Heart left ventricle (tissue), 16 donors: ENCODE measurements around the gene UNKL. TPM values are rescaled to one million over a fixed set of nuclear protein-coding genes. Genes with fewer than 3 reads are reported as not detected.

Source experiments
- ATAC-seq, 4 donors: fragments of 200-7000 bp; cut with Tn5 transposase; one replicate each; pipeline ENCODE4 v1.9.1; 2020 to 2022; ENCODE audit warnings: moderate library complexity in 4 of 4, mild to moderate bottlenecking in 3 of 4, moderate number of reproducible peaks in 1 of 4
- DNase-seq, 5 donors: peaks; one replicate each; pipeline ENCODE4 v3.0.0-alpha.2; 2020
- H3K27ac ChIP-seq, 12 donors: fragments of 200-600 bp; sonication (generic) in 4 of 12; one replicate each; pipeline versions ENCODE4 v1.5.0 to v1.8.0; 2016 to 2022; ENCODE audit warnings: mild to moderate bottlenecking in 2 of 12
- H3K27me3 ChIP-seq, 9 donors: fragments of 200-600 bp; sonication (generic) in 2 of 9; one replicate each; pipeline versions ENCODE4 v1.5.1 to v1.8.0; 2016 to 2022; ENCODE audit warnings: mild to moderate bottlenecking in 3 of 9
- H3K36me3 ChIP-seq, 9 donors: fragments of 200-600 bp; sonication (generic) in 2 of 9; one replicate each; pipeline versions ENCODE4 v1.5.0 to v1.8.0; 2018 to 2022; ENCODE audit warnings: mild to moderate bottlenecking in 2 of 9
- H3K4me1 ChIP-seq, 12 donors: fragments of 200-600 bp; sonication (generic) in 4 of 12; one replicate each; pipeline versions ENCODE4 v1.5.0 to v1.8.0; 2016 to 2022; ENCODE audit warnings: mild to moderate bottlenecking in 3 of 12
- H3K4me3 ChIP-seq, 12 donors: fragments of 200-600 bp; sonication (generic) in 4 of 12; one replicate each; pipeline versions ENCODE4 v1.5.0 to v1.8.0; 2017 to 2022; ENCODE audit warnings: mild to moderate bottlenecking in 9 of 12, moderate library complexity in 4 of 12
- H3K9me3 ChIP-seq, 12 donors: fragments of 200-600 bp; sonication (generic) in 4 of 12; one replicate each; pipeline versions ENCODE4 v1.5.0 to v1.8.0; 2016 to 2022; ENCODE audit warnings: mild to moderate bottlenecking in 1 of 12
- POLR2A ChIP-seq, 2 donors: fragments of 450-650 bp; IDR thresholded peaks; one replicate each; pipeline ENCODE4 v1.6.1; 2017; ENCODE audit warnings: antibody characterized with exemption in 2 of 2, mild to moderate bottlenecking in 2 of 2, moderate library complexity in 2 of 2
- WGBS, 4 donors: extraction: QIAGEN DNeasy Blood & Tissue Kit in 2 of 4; methylation state at CpG; one replicate each; pipeline versions ENCODE4 v1.1.5 to v1.1.7; 2013 to 2018; 5-methylcytosine and 5-hydroxymethylcytosine counted together
- intact Hi-C, 10 donors: fragments of 100-400 bp; cut with DNase I; formaldehyde crosslinking; loops; one replicate each; pipeline versions ENCODE4 v1.11.1 to v1.14.2; 2022
- polyA plus RNA-seq, 2 donors: library from polyadenylated mRNA; stranded (reverse); fragments of 200-250 nt; gene quantifications; one replicate each; pipeline ENCODE4 v1.2.3, GENCODE V29; 2013
- total RNA-seq, 9 donors: library from RNA; depleted of rRNA in 2 of 9; stranded (reverse); fragments of >200 nt in 2 of 9; fragmentation: NEBNext Ultra II Directional in 3 of 9; extraction: Animal tissue kit (Norgen Biotek cat#: 25700) in 3 of 9; gene quantifications; one replicate each; pipeline versions ENCODE4 v1.1.0 to v1.2.4, GENCODE V29; 2016 to 2023
- TF ChIP-seq, protein P1 (sequence below), 12 donors: fragments of 200-600 bp; sonication (generic) in 4 of 12; IDR thresholded peaks; one replicate each; pipeline versions ENCODE4 v1.5.0 to v1.8.0; 2018 to 2022; ENCODE audit warnings: antibody characterized with exemption in 12 of 12, mild to moderate bottlenecking in 5 of 12
- donor health status: ischemic (EF 13 %, LVEDD 7.1; RV severe dilation, severe dysfunction).
- donor health status: healthy with polysubstance abuse.
- donor health status: DM: no; HTN: yes; CAD: no.
- donor health status: DM: no; HTN: no; CAD: no.
- donor health status: ischemic (EF 25% LVEDD 6.9; RV normal size, moderate dysfunction).
- donor health status: ischemic (EF 25% LVEDD 5.7; RV mildly dilated, moderate dysfunction).
- donor health status: healthy.
- donor health status: DM: yes; HTN: yes; CAD: no.
- donor health status: ischemic (EF 35%, LVEDD 5.7; RV mildly dilated, moderate dysfunction).
- donor health status: nonischemic (EF 11% LVEDD 7.7; RV severe dilation, severe dysfunction).
- donor health status: DM: yes; HTN: yes; CAD: no.
- donor health status: PGD.
- donor health status: ischemic (EF 29% LVEDD 5.4; RV normal size, mild dysfunction).
- donor health status: nonischemic (EF 23%, LVEDD 6.1; RV moderate dilation, normal function).

Gene UNKL
- total and polyA plus RNA-seq, 11 donors, result 4.3 to 18.3 (median 9.2) TPM

DNA sequence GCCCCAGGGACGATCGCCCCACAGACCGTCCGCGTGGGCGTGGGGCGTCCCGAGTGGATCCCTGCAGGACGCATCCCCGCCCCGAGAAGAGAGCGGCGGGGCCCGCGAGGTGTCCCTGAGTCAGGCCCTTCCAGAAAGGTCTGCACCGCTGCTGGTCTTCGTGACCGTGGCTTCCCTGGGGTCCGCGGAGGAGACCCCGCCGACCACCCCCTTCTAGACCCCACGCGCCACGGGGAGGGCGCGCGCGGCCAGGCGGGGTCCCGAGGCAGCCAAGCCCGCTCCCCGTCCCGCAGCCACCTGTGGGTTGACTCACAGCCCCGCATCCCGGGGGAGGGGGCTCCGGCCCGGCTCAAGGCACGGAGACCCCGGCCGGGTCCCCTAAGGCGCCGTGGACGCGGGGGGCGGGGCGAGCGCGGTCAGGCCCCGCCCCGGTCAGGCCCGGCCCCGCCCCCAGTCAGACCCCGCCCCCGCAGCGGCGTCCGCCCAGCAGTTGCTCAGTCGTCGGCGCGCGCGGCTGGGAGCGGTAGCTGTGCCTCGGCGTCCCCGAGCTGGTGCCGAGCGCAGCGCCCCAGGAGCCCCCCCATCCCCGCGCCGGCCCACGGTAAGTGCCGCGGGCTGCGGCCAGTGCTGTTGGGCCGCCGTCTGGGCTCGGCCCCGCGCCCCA, 81.2 kb downstream of the UNKL start, which contains the start of gene BAIAP3:
BAIAP3 (plus strand) TSS at position 497 of the 664 bp plus-strand sequence. CDS start 4,905 bp downstream, outside the sequence.
- peaks cover 0 to 38% (median 25%) of the 10 kb centered on the region in 12 donors for H3K4me1 ChIP-seq
- peak; percentile 15 to 83 (median 58) for ATAC-seq
- H3K9me3 ChIP-seq, result peaks cover 0 to 6% (median 0%) of the 10 kb centered on the region in 12 donors
- H3K27ac ChIP-seq, result peak within 1 kb of the TSS in 9 of 12 donors; percentile 7 to 83 (median 66)
- peaks cover 8 to 47% (median 30%) of the 10 kb centered on the region in 9 donors for H3K27me3 ChIP-seq
- intact Hi-C loops, result no loop called here
- WGBS, 4 donors, result 2 to 3% methylated on average over 83 of the region's 83 CpGs; no CpG with 5 or more reads in 2 of the 4 donors
- peak within 1 kb of the TSS; percentile 41 to 65 (median 56) for H3K4me3 ChIP-seq
- H3K36me3 ChIP-seq, result no peaks in the 10 kb centered on the region
- peak in 3 of 5 donors; percentile 53 to 58 (median 58) for DNase-seq
- TF ChIP-seq, protein P1, sequence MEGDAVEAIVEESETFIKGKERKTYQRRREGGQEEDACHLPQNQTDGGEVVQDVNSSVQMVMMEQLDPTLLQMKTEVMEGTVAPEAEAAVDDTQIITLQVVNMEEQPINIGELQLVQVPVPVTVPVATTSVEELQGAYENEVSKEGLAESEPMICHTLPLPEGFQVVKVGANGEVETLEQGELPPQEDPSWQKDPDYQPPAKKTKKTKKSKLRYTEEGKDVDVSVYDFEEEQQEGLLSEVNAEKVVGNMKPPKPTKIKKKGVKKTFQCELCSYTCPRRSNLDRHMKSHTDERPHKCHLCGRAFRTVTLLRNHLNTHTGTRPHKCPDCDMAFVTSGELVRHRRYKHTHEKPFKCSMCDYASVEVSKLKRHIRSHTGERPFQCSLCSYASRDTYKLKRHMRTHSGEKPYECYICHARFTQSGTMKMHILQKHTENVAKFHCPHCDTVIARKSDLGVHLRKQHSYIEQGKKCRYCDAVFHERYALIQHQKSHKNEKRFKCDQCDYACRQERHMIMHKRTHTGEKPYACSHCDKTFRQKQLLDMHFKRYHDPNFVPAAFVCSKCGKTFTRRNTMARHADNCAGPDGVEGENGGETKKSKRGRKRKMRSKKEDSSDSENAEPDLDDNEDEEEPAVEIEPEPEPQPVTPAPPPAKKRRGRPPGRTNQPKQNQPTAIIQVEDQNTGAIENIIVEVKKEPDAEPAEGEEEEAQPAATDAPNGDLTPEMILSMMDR (IDR thresholded peaks at IDR 0.05), result no peak
- peak in 1 of 2 donors; percentile 67 for TF ChIP-seq POLR2A (IDR thresholded peaks at IDR 0.05)

DNA sequence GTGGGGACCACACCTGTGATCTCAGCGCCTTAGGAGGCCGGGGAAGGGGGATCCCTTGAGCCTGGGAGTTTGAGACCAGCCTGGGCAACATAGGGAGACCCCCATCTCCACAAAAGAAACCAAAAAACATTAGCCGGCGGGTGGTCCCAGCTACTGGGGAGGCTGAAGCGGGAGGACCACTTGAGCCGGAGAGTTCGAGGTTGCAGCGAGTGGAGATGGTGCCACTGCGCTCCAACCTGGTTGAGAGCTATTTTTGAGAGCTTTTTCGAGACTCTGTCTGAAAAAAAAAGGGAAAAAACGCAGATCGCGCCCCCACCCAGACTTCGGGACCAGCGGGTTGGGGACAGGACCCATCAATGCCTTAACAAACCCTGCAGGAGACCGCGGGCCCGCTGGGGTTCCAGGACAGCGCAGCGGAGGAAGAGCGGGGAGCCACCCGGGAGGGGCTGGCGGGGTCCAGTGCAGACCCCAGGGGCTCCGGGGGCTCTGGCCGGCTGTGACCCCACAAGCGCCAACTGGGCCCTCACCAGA, 81.8 kb downstream of the UNKL start:
- 5 to 7% (median 6%) methylated on average over 22 to 26 of the region's 26 CpGs for WGBS, 4 donors
- peaks cover 8 to 47% (median 30%) of the 10 kb centered on the region in 9 donors for H3K27me3 ChIP-seq
- DNase-seq, result no peak
- intact Hi-C loops, result no loop called here
- H3K4me1 ChIP-seq, result peaks cover 0 to 38% (median 25%) of the 10 kb centered on the region in 12 donors
- H3K9me3 ChIP-seq, result peaks cover 0 to 6% (median 0%) of the 10 kb centered on the region in 12 donors
- peak overlapping the region; percentile 41 to 65 (median 56) for H3K4me3 ChIP-seq
- no peaks in the 10 kb centered on the region for H3K36me3 ChIP-seq
- TF ChIP-seq, protein P1 (IDR thresholded peaks at IDR 0.05), result no peak
- TF ChIP-seq POLR2A (IDR thresholded peaks at IDR 0.05), result no peak
- ATAC-seq, result peak in 1 of 4 donors; percentile 5
- H3K27ac ChIP-seq, result peak overlapping the region in 9 of 12 donors; percentile 7 to 83 (median 66)

DNA sequence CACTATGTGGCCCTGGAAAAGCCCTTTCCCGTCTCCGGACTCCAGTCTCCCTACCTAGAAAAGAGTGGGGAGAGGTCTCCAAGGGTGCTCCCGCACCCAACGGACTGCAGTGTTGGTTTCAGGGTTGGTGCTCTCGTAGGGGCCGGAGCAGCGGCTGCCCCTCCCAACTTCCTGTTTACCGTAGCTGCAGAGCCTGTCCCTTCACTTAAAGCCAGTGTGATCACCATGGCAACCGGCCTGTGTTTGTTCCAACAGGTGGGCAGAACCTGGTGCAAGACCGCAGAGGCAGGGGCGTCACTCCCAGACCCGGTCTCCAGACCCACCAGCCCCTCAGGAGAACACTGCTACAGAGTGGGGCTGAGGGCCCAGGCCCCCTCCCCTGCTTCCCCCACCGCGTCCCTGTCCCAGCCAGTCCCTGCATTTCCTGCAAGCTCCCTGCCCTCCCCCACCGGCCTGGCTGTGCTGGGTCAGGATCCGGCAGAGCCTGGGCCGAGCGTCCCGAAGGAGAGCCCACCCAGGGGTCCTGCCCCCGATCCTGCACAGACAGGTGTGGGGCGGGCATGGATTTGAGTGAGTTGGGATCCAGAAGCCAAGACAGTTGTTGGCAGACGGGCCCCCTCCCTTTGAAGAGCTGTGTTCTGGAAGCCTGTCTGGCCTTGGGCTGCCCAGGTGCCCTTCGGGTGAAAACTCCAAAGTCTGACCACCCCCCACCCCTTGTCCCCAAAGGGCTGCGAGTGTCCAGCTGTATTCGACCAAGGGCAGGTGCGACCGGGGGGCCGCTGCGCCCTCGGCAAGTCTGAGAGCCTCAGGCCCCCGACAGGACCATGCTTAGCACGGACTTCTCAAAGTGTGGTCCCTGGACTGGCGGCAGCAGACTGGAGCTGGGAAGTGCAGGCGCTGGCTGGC, 82.5 kb downstream of the UNKL start:
- peak; percentile 19 to 76 (median 46) for ATAC-seq
- intact Hi-C loops, result no loop called here

More for the DNA sequence above, 82.5 kb downstream of the UNKL start:
- peak; percentile 62 to 80 (median 73) for DNase-seq
- WGBS, 4 donors, result 4 to 5% (median 4%) methylated on average over 22 to 34 of the region's 34 CpGs
- Histone ChIP-seq H3K36me3 (no peaks in the 10 kb centered on the region), H3K27me3 (peaks cover 8 to 47% (median 30%) of the 10 kb centered on the region in 9 donors), H3K4me1 (peaks cover 0 to 45% (median 25%) of the 10 kb centered on the region in 12 donors), H3K9me3 (peaks cover 0 to 6% (median 0%) of the 10 kb centered on the region in 12 donors), H3K27ac (peak overlapping the region in 10 of 12 donors; percentile 30 to 83 (median 63)), H3K4me3 (peak overlapping the region in 11 of 12 donors; percentile 41 to 65 (median 57))
- TF ChIP-seq, protein P1 (IDR thresholded peaks at IDR 0.05), result no peak
- TF ChIP-seq POLR2A (IDR thresholded peaks at IDR 0.05), result peak in 1 of 2 donors; percentile 40
